PC-9 (cell line): Measurements from ENCODE around the gene TMEM208.

Source experiments
- EZH2 ChIP-seq: fragments of 200-600 bp; sonication (generic); IDR thresholded peaks from 2 replicates; pipeline ENCODE4 v1.8.0; 2017; ENCODE audit warnings: antibody characterized with exemption, low read depth
- TF ChIP-seq, protein P1 (sequence below): fragments of 200-600 bp; sonication (generic); conservative IDR thresholded peaks from 2 replicates; pipeline ENCODE4 v1.6.1; 2017; ENCODE audit warnings: mixed run types, antibody characterized with exemption, mild to moderate bottlenecking, moderate library complexity

DNA sequence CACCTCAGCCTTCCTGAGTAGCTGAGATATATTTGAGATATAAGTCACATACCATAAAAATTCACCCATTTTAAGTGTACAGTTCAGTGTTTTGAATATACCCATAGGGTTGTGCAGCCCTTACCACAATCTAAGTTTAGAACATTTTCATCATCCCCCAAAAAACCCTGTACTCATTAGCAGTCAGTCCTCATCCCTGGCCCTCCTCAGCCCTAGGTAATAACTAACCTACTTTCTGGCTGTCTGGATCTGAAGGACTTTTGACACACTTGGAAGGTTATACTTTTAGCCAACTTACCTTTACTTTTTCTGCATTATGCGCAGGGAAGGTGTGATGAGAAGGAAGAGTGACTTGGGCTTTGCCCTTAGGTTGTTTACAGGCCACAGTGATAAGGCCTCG, 48.4 kb downstream of the TMEM208 start:
- TF ChIP-seq, protein P1, sequence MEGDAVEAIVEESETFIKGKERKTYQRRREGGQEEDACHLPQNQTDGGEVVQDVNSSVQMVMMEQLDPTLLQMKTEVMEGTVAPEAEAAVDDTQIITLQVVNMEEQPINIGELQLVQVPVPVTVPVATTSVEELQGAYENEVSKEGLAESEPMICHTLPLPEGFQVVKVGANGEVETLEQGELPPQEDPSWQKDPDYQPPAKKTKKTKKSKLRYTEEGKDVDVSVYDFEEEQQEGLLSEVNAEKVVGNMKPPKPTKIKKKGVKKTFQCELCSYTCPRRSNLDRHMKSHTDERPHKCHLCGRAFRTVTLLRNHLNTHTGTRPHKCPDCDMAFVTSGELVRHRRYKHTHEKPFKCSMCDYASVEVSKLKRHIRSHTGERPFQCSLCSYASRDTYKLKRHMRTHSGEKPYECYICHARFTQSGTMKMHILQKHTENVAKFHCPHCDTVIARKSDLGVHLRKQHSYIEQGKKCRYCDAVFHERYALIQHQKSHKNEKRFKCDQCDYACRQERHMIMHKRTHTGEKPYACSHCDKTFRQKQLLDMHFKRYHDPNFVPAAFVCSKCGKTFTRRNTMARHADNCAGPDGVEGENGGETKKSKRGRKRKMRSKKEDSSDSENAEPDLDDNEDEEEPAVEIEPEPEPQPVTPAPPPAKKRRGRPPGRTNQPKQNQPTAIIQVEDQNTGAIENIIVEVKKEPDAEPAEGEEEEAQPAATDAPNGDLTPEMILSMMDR = no peak
- no peak for TF ChIP-seq EZH2
